H9 (cell line): ENCODE results near the gene FHIT. TPM values are rescaled to one million over a fixed set of nuclear protein-coding genes. Genes with fewer than 3 reads are reported as not detected.

Source experiments
- DNase-seq: peaks from one replicate; pipeline ENCODE4 v3.0.0-alpha.2; 2017
- H2AFZ ChIP-seq: one replicate; pipeline ENCODE4 v1.6.1; 2013; ENCODE audit warnings: mild to moderate bottlenecking, low read length, control low read depth, moderate library complexity
- H2AK5ac ChIP-seq: 2 replicates; pipeline ENCODE4 v1.6.1; 2013; ENCODE audit warnings: low read length, control low read depth, mixed read lengths; ENCODE audit not compliant: insufficient read length
- H2BK120ac ChIP-seq: one replicate; pipeline ENCODE4 v1.6.1; 2013; ENCODE audit warnings: low read depth, mild to moderate bottlenecking, low read length, control low read depth, inconsistent platforms; ENCODE audit not compliant: poor library complexity, severe bottlenecking
- H2BK12ac ChIP-seq: 2 replicates; pipeline ENCODE4 v1.6.1; 2013; ENCODE audit warnings: low read length, control low read depth, mixed read lengths, low read depth; ENCODE audit not compliant: insufficient read length
- H2BK15ac ChIP-seq: 2 replicates; pipeline ENCODE4 v1.6.1; 2013; ENCODE audit warnings: low read depth, low read length, control low read depth
- H2BK20ac ChIP-seq: one replicate; pipeline ENCODE4 v1.6.1; 2013; ENCODE audit warnings: low read depth, mild to moderate bottlenecking, low read length, control low read depth, inconsistent platforms; ENCODE audit not compliant: poor library complexity, severe bottlenecking
- H2BK5ac ChIP-seq: 2 replicates; pipeline ENCODE4 v1.6.1; 2013; ENCODE audit warnings: low read length, control low read depth, mixed read lengths; ENCODE audit not compliant: insufficient read length
- H3K14ac ChIP-seq: 2 replicates; pipeline ENCODE4 v1.6.1; 2013; ENCODE audit warnings: low read length, control low read depth; ENCODE audit not compliant: insufficient read depth
- H3K18ac ChIP-seq: 2 replicates; pipeline ENCODE4 v1.6.1; 2013; ENCODE audit warnings: low read depth, mild to moderate bottlenecking, mixed read lengths, low read length, control low read depth; ENCODE audit not compliant: insufficient read length
- H3K23ac ChIP-seq: 2 replicates; pipeline ENCODE4 v1.6.1; 2013; ENCODE audit warnings: low read length, control low read depth, mixed read lengths, low read depth; ENCODE audit not compliant: insufficient read length
- H3K23me2 ChIP-seq: 2 replicates; pipeline ENCODE4 v1.6.1; 2013; ENCODE audit warnings: low read depth, mild to moderate bottlenecking, mixed read lengths, low read length, control low read depth; ENCODE audit not compliant: insufficient read length, poor library complexity, severe bottlenecking
- H3K27ac ChIP-seq: 2 replicates; pipeline ENCODE4 v1.5.1; 2013; ENCODE audit warnings: low read length, control low read depth, mixed read lengths, low read depth; ENCODE audit not compliant: insufficient read length
- H3K27me3 ChIP-seq: 2 replicates; pipeline ENCODE4 v1.6.1; 2013; ENCODE audit warnings: low read length, control low read depth, inconsistent platforms; ENCODE audit not compliant: insufficient read depth
- H3K4ac ChIP-seq: 2 replicates; pipeline ENCODE4 v1.6.1; 2013; ENCODE audit warnings: low read depth, mild to moderate bottlenecking, control low read depth, inconsistent platforms, low read length, moderate library complexity
- H3K4me1 ChIP-seq: 2 replicates; pipeline ENCODE4 v1.6.1; 2013; ENCODE audit warnings: low read length, control low read depth, inconsistent platforms; ENCODE audit not compliant: insufficient read depth
- H3K4me2 ChIP-seq: 2 replicates; pipeline ENCODE4 v1.6.1; 2013; ENCODE audit warnings: low read length, control low read depth, mixed read lengths; ENCODE audit not compliant: insufficient read length, insufficient read depth
- H3K56ac ChIP-seq: 2 replicates; pipeline ENCODE4 v1.6.1; 2013; ENCODE audit warnings: low read depth, mild to moderate bottlenecking, mixed read lengths, low read length, control low read depth; ENCODE audit not compliant: insufficient read length
- H3K79me1 ChIP-seq: 2 replicates; pipeline ENCODE4 v1.6.1; 2013; ENCODE audit warnings: low read depth, mild to moderate bottlenecking, moderate library complexity, low read length, control low read depth, inconsistent platforms; ENCODE audit not compliant: insufficient read depth, poor library complexity, severe bottlenecking
- H3K79me2 ChIP-seq: 2 replicates; pipeline ENCODE4 v1.6.1; 2013; ENCODE audit warnings: low read length, control low read depth, inconsistent platforms; ENCODE audit not compliant: insufficient read depth
- H3K9ac ChIP-seq: 2 replicates; pipeline ENCODE4 v1.6.1; 2013; ENCODE audit warnings: low read length, control low read depth, mixed read lengths; ENCODE audit not compliant: insufficient read length; ENCODE audit errors: extremely low read depth
- H3K9me3 ChIP-seq: one replicate; pipeline ENCODE4 v1.6.1; 2013; ENCODE audit warnings: low read depth, low read length, inconsistent platforms; ENCODE audit not compliant: control insufficient read depth
- H3T11ph ChIP-seq: one replicate; pipeline ENCODE4 v1.6.1; 2013; ENCODE audit warnings: mild to moderate bottlenecking, low read length, control low read depth, inconsistent platforms
- H4K20me1 ChIP-seq: one replicate; pipeline ENCODE4 v1.6.1; 2013; ENCODE audit not compliant: control insufficient read depth, insufficient read length, insufficient read depth
- H4K5ac ChIP-seq: 2 replicates; pipeline ENCODE4 v1.6.1; 2013; ENCODE audit warnings: low read depth, mild to moderate bottlenecking, mixed read lengths, low read length, control low read depth; ENCODE audit not compliant: insufficient read length
- H4K8ac ChIP-seq: replicated peaks from 2 replicates; pipeline ENCODE4 v1.6.1; 2013; ENCODE audit warnings: low read length, control low read depth, mixed read lengths, low read depth; ENCODE audit not compliant: insufficient read length
- H4K91ac ChIP-seq: 2 replicates; pipeline ENCODE4 v1.6.1; 2013; ENCODE audit warnings: low read depth, mild to moderate bottlenecking, moderate library complexity, mixed read lengths, low read length, control low read depth; ENCODE audit not compliant: insufficient read length
- H3K27ac Mint-ChIP-seq, 3 experiments: 2 replicates in 2 of 3; 3 replicates in 1 of 3; pipeline ENCODE4 v1.8.0; 2020 to 2021; ENCODE audit warnings: mixed read lengths in 3 of 3, mild to moderate bottlenecking in 1 of 3, moderate library complexity in 1 of 3
- H3K27me3 Mint-ChIP-seq: 2 replicates; pipeline ENCODE4 v1.8.0; 2021; ENCODE audit warnings: low read depth, mild to moderate bottlenecking, moderate library complexity, mixed read lengths
- H3K36me3 Mint-ChIP-seq, 3 experiments: 2 replicates in 2 of 3; 3 replicates in 1 of 3; pipeline ENCODE4 v1.8.0; 2020 to 2021; ENCODE audit warnings: low read depth in 3 of 3, mixed read lengths in 3 of 3; ENCODE audit not compliant: insufficient read depth in 1 of 3
- H3K4me1 Mint-ChIP-seq, 2 experiments: 2 replicates each; pipeline ENCODE4 v1.8.0; 2020; ENCODE audit warnings: mixed read lengths in 2 of 2
- H3K4me3 Mint-ChIP-seq, 2 experiments: 2 replicates in 1 of 2; 3 replicates in 1 of 2; pipeline ENCODE4 v1.8.0; 2020 to 2021; ENCODE audit warnings: mild to moderate bottlenecking in 2 of 2, mixed read lengths in 2 of 2, moderate library complexity in 1 of 2
- H3K9me3 Mint-ChIP-seq, 2 experiments: 2 replicates in 1 of 2; 3 replicates in 1 of 2; pipeline ENCODE4 v1.8.0; 2020; ENCODE audit warnings: mild to moderate bottlenecking in 2 of 2, mixed read lengths in 2 of 2, moderate library complexity in 1 of 2
- WGBS: extraction: QIAGEN DNeasy Blood & Tissue Kit; methylation state at CpG from one replicate; pipeline ENCODE4 v1.1.7; 2013; ENCODE audit warnings: missing lambda C conversion rate, low lambda C conversion rate, mixed read lengths; ENCODE audit not compliant: insufficient read length; ENCODE audit errors: extremely low coverage; 5-methylcytosine and 5-hydroxymethylcytosine counted together
- total RNA-seq: library from RNA; stranded (reverse); gene quantifications from 2 replicates; pipeline ENCODE4 v1.2.1, GENCODE V29; 2021
- TF ChIP-seq, protein P1 (sequence below): fragments of 200-600 bp; sonication (generic); conservative IDR thresholded peaks from 3 replicates; pipeline ENCODE4 v1.8.0; 2021; ENCODE audit warnings: antibody characterized with exemption, mild to moderate bottlenecking

Gene FHIT
- total RNA-seq, 1 experiment from 2014 or later: 3.0 TPM

DNA sequence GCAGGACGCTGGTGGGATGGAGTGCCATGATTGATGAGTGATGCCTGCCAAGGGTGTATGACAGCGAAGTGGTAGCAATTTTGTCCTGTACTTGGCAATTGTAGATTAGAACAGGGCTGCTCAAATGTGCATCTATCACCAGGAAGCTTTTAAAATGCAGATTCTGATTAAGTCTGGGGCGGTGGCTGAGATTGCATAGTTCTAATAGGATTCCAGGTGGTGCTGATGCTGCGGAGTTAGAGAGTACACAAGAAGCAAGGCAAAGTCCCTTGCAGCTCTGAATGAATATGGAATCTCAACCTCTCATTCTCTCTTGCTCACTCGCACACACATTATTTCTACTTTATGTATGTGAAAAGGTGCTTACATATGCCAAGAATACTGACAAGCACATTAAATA, 670.4 kb downstream of the FHIT start:
- no peaks in the 10 kb centered on the region for H3K27me3 ChIP-seq
- Mint-ChIP-seq H3K27ac (no peak overlapping the region), H3K27me3 (no peaks in the 10 kb centered on the region), H3K4me1 (peaks cover 25 to 29% of the 10 kb centered on the region in 2 experiments), H3K4me3 (no peak overlapping the region), H3K9me3 (no peaks in the 10 kb centered on the region), H3K36me3 (no peaks in the 10 kb centered on the region)
- no peak overlapping the region for H2BK15ac ChIP-seq
- H3K4ac ChIP-seq: no peak overlapping the region
- no peak overlapping the region for H2AFZ ChIP-seq
- H3T11ph ChIP-seq: no peak overlapping the region
- H3K9ac ChIP-seq: no peak overlapping the region
- no peak overlapping the region for H4K8ac ChIP-seq
- no peak overlapping the region for H3K18ac ChIP-seq
- H3K9me3 ChIP-seq: no peaks in the 10 kb centered on the region
- no peak overlapping the region for H3K56ac ChIP-seq
- no CpG with 5 or more reads among the region's 5 CpGs for WGBS
- no peak overlapping the region for H2BK20ac ChIP-seq
- no peak overlapping the region for H3K4me2 ChIP-seq
- TF ChIP-seq, protein P1, sequence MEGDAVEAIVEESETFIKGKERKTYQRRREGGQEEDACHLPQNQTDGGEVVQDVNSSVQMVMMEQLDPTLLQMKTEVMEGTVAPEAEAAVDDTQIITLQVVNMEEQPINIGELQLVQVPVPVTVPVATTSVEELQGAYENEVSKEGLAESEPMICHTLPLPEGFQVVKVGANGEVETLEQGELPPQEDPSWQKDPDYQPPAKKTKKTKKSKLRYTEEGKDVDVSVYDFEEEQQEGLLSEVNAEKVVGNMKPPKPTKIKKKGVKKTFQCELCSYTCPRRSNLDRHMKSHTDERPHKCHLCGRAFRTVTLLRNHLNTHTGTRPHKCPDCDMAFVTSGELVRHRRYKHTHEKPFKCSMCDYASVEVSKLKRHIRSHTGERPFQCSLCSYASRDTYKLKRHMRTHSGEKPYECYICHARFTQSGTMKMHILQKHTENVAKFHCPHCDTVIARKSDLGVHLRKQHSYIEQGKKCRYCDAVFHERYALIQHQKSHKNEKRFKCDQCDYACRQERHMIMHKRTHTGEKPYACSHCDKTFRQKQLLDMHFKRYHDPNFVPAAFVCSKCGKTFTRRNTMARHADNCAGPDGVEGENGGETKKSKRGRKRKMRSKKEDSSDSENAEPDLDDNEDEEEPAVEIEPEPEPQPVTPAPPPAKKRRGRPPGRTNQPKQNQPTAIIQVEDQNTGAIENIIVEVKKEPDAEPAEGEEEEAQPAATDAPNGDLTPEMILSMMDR: no peak
- H3K27ac ChIP-seq: no peak overlapping the region
- no peak overlapping the region for H3K14ac ChIP-seq
- no peaks in the 10 kb centered on the region for H4K20me1 ChIP-seq
- no peak overlapping the region for H2BK5ac ChIP-seq
- no peaks in the 10 kb centered on the region for H3K79me1 ChIP-seq
- H4K5ac ChIP-seq: no peak overlapping the region
- DNase-seq: no peak
- H2BK12ac ChIP-seq: no peak overlapping the region
- no peaks in the 10 kb centered on the region for H3K23me2 ChIP-seq
- no peaks in the 10 kb centered on the region for H3K79me2 ChIP-seq
- H2BK120ac ChIP-seq: no peak overlapping the region
- no peak overlapping the region for H3K23ac ChIP-seq
- H3K4me1 ChIP-seq: peaks cover 7% of the 10 kb centered on the region; the same call in 1 of the 2 replicates
- H2AK5ac ChIP-seq: no peak overlapping the region
- no peak overlapping the region for H4K91ac ChIP-seq
